GM04503 (cell line): ENCODE measurements around the gene TRIM7.

Source experiments
- DNase-seq: peaks from one replicate; pipeline ENCODE4 v3.0.0-alpha.2; 2012; ENCODE audit warnings: low read depth

TRIM7 gene

GRCh38 chr5:181204826-181205760, at the start of gene TRIM7:
Gene TRIM7 (minus strand): TSS chr5:181205196. CDS start chr5:181205110, 86 bp downstream.
- no peak for DNase-seq

GRCh38 chr5:181248277-181248676, 43.3 kb upstream of the TRIM7 start:
- DNase-seq = no peak

- DNase-seq = no peak
These were observed 41.5 kb upstream of the TRIM7 start for GRCh38 chr5:181246276-181247049.

- DNase-seq = no peak
These were observed 40.7 kb upstream of the TRIM7 start for GRCh38 chr5:181245427-181246275.

- DNase-seq = peak; percentile 73
These were observed 38.8 kb upstream of the TRIM7 start, which contains the start of gene RACK1 for GRCh38 chr5:181243564-181244343. Gene RACK1 (minus strand): TSS chr5:181243906. CDS start chr5:181243800, 106 bp downstream.

- no peak for DNase-seq
These were observed 38.1 kb upstream of the TRIM7 start for GRCh38 chr5:181243018-181243563.

GRCh38 chr5:181242031-181242451, 37.0 kb upstream of the TRIM7 start:
- no peak for DNase-seq

- DNase-seq = peak; percentile 71
These were observed 36.5 kb upstream of the TRIM7 start for GRCh38 chr5:181241393-181241975.

- DNase-seq = no peak
These were observed 34.2 kb upstream of the TRIM7 start for GRCh38 chr5:181239062-181239663.

- no peak for DNase-seq
These were observed 32.9 kb upstream of the TRIM7 start for GRCh38 chr5:181237729-181238385.

GRCh38 chr5:181236954-181237641, 32.1 kb upstream of the TRIM7 start:
- DNase-seq = no peak

- DNase-seq = no peak
These were observed 31.5 kb upstream of the TRIM7 start for GRCh38 chr5:181236471-181236870.

GRCh38 chr5:181235689-181236366, 30.8 kb upstream of the TRIM7 start:
- no peak for DNase-seq

GRCh38 chr5:181235323-181235688, 30.3 kb upstream of the TRIM7 start:
- DNase-seq = no peak

GRCh38 chr5:181234455-181235306, 29.7 kb upstream of the TRIM7 start:
- DNase-seq = no peak

- DNase-seq = no peak
These were observed 28.9 kb upstream of the TRIM7 start for GRCh38 chr5:181233801-181234454.
